Measurements from ENCODE around the gene PACSIN3.

PACSIN3 gene

DNA sequence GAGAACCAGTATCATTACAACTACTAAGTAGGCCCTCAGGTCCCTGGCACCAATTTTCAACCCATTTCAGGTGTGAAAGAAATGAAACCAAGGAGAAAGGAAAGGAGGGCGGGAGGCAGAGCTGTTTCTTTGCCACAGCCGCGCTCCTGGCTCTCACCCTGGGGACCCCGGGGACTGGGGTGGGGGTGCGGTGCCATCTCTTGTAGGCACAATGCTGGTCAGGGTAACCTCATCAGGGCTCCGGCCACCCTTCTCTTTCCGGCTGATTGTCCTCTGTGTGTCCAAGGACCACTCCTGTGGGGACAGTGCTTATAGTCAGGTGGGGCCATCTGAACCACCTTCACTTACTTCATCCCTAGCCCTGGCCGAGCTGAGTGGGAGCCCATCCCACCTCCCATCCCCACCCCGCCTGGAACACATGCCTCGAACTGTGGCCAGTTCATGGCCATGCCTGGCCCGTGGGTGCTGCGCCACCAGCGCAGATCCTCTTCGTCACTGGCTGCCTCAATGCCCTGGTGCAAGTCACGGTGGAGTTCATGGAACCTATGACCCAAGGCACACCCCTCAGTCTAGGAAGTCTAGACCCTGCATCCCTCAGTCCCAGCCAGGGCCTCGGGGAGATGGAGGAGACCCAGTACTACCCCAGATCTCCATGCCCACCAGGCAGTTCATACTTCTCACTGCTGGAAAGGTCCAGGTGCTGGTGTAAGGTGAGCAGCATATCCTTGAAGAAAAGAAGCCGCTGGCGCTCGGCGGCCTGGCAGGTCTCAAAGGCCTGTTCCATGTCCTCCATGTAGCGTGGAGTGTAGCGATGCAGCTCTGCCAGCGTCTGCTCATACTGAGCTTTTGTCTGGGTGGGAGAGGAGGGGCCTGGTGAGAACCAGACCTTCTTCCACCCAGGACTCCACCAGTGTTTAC is 7.2 kb downstream of the PACSIN3 start:
- TF ChIP-seq JUND (IDR thresholded peaks at IDR 0.05; ENCODE audit: low read depth): no peak
- DNase-seq (ENCODE audit: low read depth in 1 of 2, low spot score in 1 of 2): no peak
- in situ Hi-C loops (cut with HindIII; ENCODE audit: low pct_unique_long_range_greater_than_20kb, low sequenced_read_pairs): no loop called here

DNA sequence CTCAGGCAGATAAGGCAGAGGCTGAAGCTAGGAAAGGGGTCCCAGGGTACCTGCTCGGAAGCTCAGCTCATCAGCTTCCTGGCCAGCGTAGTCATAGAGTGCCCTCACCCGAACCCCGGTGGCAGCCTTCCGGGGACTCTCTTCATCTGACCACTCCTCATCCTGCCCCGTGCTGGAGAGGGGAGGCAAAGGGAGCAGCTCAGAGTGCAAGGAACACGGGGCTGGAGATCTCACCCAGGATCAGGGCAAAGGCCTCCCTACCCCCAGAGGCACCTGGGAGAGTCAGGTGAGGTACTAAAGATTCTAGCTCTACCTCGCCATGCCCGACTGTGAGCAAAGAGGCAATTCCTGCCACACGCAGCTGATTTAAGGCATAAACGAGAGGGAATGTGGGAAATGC is 7.9 kb downstream of the PACSIN3 start:
- no peak for TF ChIP-seq JUND (IDR thresholded peaks at IDR 0.05; ENCODE audit: low read depth)
- DNase-seq (ENCODE audit: low read depth in 1 of 2, low spot score in 1 of 2): no peak
- in situ Hi-C loops (cut with HindIII; ENCODE audit: low pct_unique_long_range_greater_than_20kb, low sequenced_read_pairs): no loop called here

DNA sequence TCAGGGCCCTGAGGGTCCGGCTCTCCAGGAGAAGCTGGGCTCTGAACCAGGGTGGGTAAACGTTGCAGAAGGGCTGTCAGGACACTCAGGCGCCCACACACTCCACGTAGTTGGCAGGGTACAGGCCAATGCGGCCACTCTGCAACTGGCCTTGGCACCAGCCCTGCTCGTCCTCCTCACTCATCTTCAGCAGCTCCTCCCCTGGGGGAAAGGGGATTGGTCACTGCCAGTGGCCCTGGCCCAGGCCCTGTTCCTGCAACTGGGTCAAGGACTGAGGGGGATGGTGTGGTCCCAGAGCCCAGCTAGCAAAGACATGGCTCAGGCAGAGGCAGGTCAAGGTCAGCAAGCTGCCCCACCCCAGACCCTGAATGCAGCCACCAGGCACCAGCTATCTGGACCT is 8.4 kb downstream of the PACSIN3 start:
- in situ Hi-C loops (cut with HindIII; ENCODE audit: low pct_unique_long_range_greater_than_20kb, low sequenced_read_pairs): no loop called here
- TF ChIP-seq JUND (IDR thresholded peaks at IDR 0.05; ENCODE audit: low read depth): no peak
- DNase-seq (ENCODE audit: low read depth in 1 of 2, low spot score in 1 of 2): no peak

- peak; percentile 46 to 82 for DNase-seq (ENCODE audit: low read depth in 1 of 2, low spot score in 1 of 2)
- in situ Hi-C loops (cut with HindIII; ENCODE audit: low pct_unique_long_range_greater_than_20kb, low sequenced_read_pairs): no loop called here
- no peak for TF ChIP-seq JUND (IDR thresholded peaks at IDR 0.05; ENCODE audit: low read depth)
These were observed 8.9 kb downstream of the PACSIN3 start for GRCh38 chr11:47177229-47177845.

DNA sequence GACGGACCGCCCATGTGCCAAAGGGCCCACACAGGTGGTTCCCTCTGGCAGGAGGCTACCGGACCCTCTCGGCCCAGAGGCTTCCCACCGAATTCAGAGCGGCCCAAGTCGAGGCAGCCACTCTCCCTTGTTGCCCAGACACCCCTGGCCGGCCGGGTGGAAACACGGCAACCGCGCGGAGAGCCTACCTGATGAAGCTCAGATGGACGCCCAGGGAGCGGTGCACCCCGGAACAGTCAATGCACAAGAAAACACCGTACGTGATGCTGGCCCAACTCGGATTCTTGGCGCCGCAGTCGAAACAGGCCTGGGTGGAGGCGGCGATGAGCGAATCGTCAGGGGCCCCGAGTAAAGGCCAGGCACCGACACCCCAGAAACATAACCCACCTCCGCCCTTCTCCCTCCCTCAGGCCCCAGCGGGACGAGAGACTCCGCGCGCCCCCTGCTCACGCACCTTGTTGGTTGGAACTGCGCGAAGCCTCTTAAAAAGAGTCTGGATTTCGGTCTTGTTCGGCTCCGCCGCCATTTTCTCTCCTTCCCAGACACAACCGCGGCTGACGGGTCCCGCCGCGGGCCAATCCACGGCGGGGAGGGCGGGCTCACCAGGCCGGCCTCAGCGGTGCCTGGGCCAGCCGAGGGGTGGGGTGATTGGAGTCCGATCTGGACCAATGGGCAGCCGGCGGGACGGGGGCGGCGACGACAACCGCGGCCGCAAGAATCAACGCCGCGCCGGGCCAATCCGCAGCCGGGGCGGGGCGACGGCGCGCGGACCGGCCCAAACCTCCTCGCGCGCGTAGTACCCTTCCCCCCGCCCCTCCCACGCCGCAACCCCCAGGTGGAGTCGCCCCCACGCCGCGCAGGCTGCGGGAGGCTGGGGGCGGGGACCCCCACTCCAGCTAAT is 9.7 kb downstream of the PACSIN3 start, which contains the start of gene ARFGAP2:
TSS of gene ARFGAP2 (minus strand) at position 552 of the 901 bp plus-strand sequence. CDS start at position 526, 26 bp downstream.
- DNase-seq (ENCODE audit: low read depth in 1 of 2, low spot score in 1 of 2): peak; percentile 98 to 100
- in situ Hi-C loops (cut with HindIII; ENCODE audit: low pct_unique_long_range_greater_than_20kb, low sequenced_read_pairs): no loop called here
- no peak for TF ChIP-seq JUND (IDR thresholded peaks at IDR 0.05; ENCODE audit: low read depth)

- in situ Hi-C loops (cut with HindIII; ENCODE audit: low pct_unique_long_range_greater_than_20kb, low sequenced_read_pairs): no loop called here
- no peak for DNase-seq (ENCODE audit: low read depth in 1 of 2, low spot score in 1 of 2)
- TF ChIP-seq JUND (IDR thresholded peaks at IDR 0.05; ENCODE audit: low read depth): no peak
These were observed 10.4 kb downstream of the PACSIN3 start for GRCh38 chr11:47175746-47176327.

- no peak for TF ChIP-seq JUND (IDR thresholded peaks at IDR 0.05; ENCODE audit: low read depth)
- in situ Hi-C loops (cut with HindIII; ENCODE audit: low pct_unique_long_range_greater_than_20kb, low sequenced_read_pairs): no loop called here
- no peak for DNase-seq (ENCODE audit: low read depth in 1 of 2, low spot score in 1 of 2)
These were observed 13.4 kb downstream of the PACSIN3 start for GRCh38 chr11:47172740-47173336.

- in situ Hi-C loops (cut with HindIII; ENCODE audit: low pct_unique_long_range_greater_than_20kb, low sequenced_read_pairs): no loop called here
- no peak for TF ChIP-seq JUND (IDR thresholded peaks at IDR 0.05; ENCODE audit: low read depth)
- DNase-seq (ENCODE audit: low read depth in 1 of 2, low spot score in 1 of 2): no peak
These were observed 14.4 kb downstream of the PACSIN3 start for GRCh38 chr11:47171856-47172255.

GRCh38 chr11:47171061-47171838 is 15.0 kb downstream of the PACSIN3 start:
- in situ Hi-C loops (cut with HindIII; ENCODE audit: low pct_unique_long_range_greater_than_20kb, low sequenced_read_pairs): no loop called here
- no peak for DNase-seq (ENCODE audit: low read depth in 1 of 2, low spot score in 1 of 2)
- no peak for TF ChIP-seq JUND (IDR thresholded peaks at IDR 0.05; ENCODE audit: low read depth)

DNA sequence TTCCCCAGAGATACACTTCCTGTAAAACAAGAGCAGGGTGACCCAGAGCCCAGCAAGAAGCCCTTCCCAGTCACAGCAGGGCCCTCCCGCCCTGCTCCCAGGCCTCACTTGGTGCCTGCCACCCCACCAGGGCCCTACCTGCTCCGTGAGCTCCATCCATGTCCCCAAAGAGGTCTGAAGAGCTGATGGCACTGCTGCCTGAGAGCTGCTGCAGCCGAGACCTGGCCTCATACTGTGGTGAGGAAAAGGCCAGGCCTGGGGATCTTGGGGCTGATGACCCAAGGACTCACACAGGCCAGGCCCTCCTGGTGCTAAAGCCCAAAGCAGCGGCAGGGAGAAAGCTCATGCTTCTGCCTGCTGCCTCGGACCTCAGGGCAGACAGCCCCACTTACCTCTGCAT is 19.9 kb downstream of the PACSIN3 start:
- DNase-seq (ENCODE audit: low read depth in 1 of 2, low spot score in 1 of 2): no peak
- in situ Hi-C loops (cut with HindIII; ENCODE audit: low pct_unique_long_range_greater_than_20kb, low sequenced_read_pairs): no loop called here
- no peak for TF ChIP-seq JUND (IDR thresholded peaks at IDR 0.05; ENCODE audit: low read depth)

- TF ChIP-seq JUND (IDR thresholded peaks at IDR 0.05; ENCODE audit: low read depth): no peak
- DNase-seq (ENCODE audit: low read depth in 1 of 2, low spot score in 1 of 2): no peak
- in situ Hi-C loops (cut with HindIII; ENCODE audit: low pct_unique_long_range_greater_than_20kb, low sequenced_read_pairs): no loop called here
These were observed 20.9 kb downstream of the PACSIN3 start for GRCh38 chr11:47165253-47165840.

All from T47D (cell line).